AG09309 (cell line): ENCODE data around the gene SLC6A13.

ENCODE experiments used
- DNase-seq: peaks from one replicate; pipeline ENCODE4 v3.0.0-alpha.2; 2010; ENCODE audit warnings: low read depth
- H3K4me3 ChIP-seq: 2 replicates; pipeline ENCODE4 v1.5.1; 2011; ENCODE audit warnings: mild to moderate bottlenecking, low read depth, low read length, moderate library complexity; ENCODE audit not compliant: control insufficient read depth
- CTCF ChIP-seq: IDR thresholded peaks from 2 replicates; pipeline ENCODE4 v1.5.1; 2011; ENCODE audit warnings: mild to moderate bottlenecking, low read depth, low read length, inconsistent platforms; ENCODE audit not compliant: insufficient read depth, control insufficient read depth; ENCODE audit errors: missing control alignments

The SLC6A13 gene

GRCh38 chr12:254912-255311 lies 7.7 kb downstream of the SLC6A13 start:
- H3K4me3 ChIP-seq: no peak overlapping the region
- no peak for DNase-seq
- no peak for TF ChIP-seq CTCF

GRCh38 chr12:254039-254438 lies 8.6 kb downstream of the SLC6A13 start:
- H3K4me3 ChIP-seq: no peak overlapping the region
- no peak for TF ChIP-seq CTCF

GRCh38 chr12:253116-253831 lies 9.4 kb downstream of the SLC6A13 start:
- no peak overlapping the region for H3K4me3 ChIP-seq
- DNase-seq: no peak
- no peak for TF ChIP-seq CTCF

More at GRCh38 chr12:254039-254438, 8.6 kb downstream of the SLC6A13 start:
- DNase-seq: no peak

- no peak for TF ChIP-seq CTCF
- no peak overlapping the region for H3K4me3 ChIP-seq
- no peak for DNase-seq
These were observed 10.0 kb downstream of the SLC6A13 start for GRCh38 chr12:252636-253035.

- DNase-seq: no peak
- no peak overlapping the region for H3K4me3 ChIP-seq
- no peak for TF ChIP-seq CTCF
These were observed 15.4 kb downstream of the SLC6A13 start for GRCh38 chr12:247271-247670.

GRCh38 chr12:243381-243780 lies 19.3 kb downstream of the SLC6A13 start:
- no peak overlapping the region for H3K4me3 ChIP-seq
- TF ChIP-seq CTCF: no peak
- no peak for DNase-seq
